Measurements from ENCODE around the gene GPR31.

GPR31 gene

DNA sequence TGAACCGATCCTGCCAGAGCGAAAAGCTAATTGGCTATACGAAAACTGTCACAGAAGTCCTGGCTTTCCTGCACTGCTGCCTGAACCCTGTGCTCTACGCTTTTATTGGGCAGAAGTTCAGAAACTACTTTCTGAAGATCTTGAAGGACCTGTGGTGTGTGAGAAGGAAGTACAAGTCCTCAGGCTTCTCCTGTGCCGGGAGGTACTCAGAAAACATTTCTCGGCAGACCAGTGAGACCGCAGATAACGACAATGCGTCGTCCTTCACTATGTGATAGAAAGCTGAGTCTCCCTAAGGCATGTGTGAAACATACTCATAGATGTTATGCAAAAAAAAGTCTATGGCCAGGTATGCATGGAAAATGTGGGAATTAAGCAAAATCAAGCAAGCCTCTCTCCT lies 20.7 kb downstream of the GPR31 start:
- DNase-seq = no peak

DNA sequence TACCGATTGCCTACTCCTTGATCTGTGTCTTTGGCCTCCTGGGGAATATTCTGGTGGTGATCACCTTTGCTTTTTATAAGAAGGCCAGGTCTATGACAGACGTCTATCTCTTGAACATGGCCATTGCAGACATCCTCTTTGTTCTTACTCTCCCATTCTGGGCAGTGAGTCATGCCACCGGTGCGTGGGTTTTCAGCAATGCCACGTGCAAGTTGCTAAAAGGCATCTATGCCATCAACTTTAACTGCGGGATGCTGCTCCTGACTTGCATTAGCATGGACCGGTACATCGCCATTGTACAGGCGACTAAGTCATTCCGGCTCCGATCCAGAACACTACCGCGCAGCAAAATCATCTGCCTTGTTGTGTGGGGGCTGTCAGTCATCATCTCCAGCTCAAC lies 21.4 kb downstream of the GPR31 start:
- DNase-seq = peak in 1 of 2 experiments; percentile 40

DNA sequence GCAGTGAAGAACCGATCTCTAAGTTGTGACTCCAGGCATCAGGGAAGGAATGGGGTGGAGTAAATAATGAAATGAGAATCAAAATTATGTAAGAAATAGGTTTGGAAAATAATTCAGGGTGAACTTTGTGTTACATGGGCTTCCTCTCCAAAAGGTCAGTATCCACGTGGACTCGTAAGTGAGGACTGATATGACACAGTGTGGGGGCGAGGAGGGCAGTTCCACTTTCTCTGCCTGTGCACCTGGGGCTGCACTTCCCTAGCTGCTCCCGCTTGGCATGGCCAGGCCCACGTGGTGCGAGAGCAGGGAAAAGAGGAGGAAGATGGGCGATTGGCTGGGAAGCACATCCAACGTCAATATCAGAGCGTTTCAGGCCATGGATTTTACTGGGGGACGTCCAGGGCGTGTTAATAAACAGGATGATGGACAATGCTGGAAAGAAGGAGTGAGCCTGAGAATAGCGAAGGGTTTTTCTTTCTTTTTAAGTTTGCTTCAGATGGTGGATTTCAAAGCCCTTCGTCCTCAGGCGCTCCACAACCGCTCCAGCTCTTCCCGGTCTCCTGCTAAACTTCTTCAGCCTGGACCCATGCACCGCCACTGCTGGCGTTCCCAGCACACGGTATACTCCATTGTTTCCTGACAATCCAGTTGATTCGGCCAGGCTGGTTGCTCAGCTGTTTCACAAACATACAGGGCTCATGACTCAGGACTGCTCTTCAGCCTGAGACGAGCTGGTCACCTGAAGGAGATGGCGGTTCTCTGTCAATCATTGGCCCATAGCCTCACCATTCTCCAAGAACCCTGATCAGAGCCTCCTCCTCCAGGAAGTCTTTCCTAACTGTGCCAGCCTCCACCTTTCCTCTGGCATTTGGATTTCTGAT lies 23.1 kb downstream of the GPR31 start:
- DNase-seq = no peak

DNA sequence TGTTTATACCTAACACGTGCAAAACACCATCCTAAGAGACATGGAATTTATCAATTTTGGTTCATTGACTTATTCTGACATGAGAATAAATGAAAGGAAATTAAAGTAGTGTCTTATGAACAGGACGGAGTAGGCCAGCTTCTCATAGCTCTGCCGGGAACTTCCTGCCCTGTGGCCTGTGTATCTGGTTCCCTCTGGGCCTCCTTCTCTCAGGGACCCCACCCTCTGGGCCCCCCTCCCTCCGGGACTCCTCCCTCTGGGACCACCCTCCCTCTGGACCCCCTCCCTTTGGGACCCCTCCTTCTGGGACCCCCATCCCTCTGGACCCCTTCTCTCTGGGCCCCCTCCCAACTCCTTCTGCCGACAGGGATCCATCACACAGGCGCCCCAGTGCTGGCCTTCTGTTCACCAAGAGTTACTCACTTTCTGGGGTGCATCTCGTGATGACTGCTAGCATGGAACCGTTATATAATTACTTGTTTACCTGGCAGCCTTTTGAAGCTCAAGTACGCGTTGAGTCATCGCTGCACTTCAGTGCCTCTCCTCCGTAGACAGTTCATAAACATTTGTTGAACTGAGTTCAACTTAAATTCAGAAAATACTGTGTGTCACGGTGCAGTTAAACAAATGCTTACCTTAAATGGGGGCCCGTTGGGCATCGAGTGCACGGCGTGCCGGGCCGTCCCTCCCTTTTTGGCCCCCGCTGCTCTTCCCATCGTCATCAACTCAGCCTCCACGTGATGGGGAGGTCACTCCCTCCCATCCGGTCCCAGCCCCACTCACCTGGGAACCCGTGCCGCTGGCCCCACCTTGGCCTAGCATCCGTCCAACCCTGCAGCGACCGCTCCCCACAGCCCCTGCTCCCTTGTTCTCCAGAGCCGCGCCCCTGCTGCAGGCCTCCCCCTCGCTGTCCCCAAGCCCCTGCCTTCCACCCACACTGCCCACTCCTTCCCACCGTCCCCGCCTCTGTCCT lies 26.8 kb downstream of the GPR31 start:
- DNase-seq = no peak

DNA sequence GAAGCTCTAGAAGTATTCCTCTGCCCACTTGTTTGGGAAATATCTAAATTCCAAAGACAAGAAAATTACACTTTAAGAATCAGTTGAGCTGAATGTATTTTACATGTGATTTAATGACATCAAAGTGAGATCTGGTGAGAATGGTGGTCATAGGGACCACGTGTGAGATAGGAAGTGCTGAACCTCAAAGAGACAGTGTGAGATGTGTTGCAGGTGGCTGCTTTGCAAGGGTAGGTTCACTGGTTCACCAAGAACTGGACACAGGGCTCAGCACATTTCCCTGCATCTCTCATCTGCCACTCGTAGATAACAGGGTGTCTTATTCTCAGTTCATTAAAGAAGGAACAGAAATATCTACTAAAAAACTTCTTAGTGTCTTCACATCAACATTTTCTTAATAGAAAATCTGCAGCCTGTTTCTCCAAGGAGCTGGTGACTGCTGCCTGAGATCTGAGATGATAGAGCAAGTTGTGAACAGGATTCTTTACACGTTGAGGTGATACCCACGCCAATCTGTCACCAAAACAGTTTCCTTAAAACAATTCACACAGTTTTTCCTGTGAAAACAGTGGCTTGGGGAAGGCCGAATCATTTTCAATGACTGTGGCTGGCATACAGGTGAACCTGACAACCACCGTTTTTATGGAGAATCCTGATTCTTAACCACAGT lies 27.6 kb downstream of the GPR31 start:
- DNase-seq = no peak

DNA sequence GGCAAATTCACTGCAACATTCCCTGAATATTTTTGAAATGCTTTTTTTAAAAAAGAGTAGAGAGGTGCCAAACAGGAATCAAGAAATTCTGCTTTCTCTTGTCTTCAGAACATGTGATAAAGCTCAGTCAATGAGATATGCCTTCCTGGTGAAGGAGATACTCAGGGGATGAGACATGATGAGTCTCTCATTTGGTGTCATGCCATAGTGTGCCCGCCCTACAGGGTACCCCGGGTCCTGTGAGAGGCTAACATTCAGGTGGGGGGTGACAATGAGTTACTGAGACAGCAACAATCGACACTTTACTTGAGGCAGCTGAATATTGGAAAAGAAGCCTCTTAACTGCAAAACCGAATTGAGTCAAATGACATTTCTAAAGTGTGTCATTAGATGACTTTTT lies 28.2 kb downstream of the GPR31 start:
- no peak for DNase-seq

DNA sequence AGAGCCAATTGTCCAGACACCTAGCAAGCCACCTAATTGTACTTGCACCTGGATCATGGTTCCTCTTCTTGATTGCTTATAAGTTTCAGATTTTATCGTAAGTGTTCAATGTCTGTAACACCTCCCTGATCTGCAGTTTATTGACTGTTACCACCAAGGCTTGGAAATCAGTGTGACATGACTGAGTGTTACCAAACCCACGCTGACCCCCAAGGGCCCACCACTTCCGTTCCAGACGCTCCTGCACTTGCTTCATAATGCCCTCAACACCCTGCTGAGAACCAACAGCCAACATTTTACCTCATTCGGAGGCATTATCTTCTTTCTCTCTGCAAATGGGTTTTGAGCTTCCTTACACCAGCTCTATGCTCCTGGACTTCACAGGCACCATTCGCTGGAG lies 28.6 kb downstream of the GPR31 start:
- no peak for DNase-seq

DNA sequence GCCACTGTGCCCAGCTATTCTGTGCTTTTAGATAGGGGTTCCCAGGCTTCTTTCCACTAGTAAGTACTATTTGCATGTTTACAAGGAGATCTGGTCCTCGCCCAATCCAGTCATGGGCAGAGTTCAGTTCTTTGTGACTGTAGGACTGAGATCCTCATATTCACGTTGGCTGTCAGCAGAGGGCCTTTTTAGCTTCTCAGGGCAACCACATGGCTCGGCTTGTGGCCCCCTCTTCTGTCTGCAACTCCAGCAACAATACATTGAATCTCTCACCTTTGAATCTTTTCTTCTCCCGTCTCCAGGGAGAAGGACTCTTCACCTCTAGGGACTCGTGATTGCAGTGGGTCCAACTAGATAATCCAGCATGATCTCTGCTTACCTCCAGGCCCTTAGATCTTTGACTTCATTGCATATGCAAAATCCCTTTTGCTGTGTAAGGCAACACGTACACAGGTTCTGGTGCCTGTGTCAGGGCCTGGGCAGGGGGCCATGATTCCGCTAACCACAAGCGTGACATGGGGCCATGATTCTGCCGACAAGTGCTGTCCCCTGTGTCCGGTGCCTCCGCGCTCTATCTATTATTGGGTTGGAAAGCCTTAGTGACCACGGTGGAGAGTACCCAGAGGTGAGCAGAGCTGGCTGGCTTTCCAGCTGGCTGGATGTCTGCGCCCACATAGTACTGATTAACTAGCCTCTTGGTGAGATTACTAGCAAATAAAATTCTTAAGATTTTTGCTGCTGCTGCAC lies 29.8 kb downstream of the GPR31 start:
- DNase-seq = no peak

DNA sequence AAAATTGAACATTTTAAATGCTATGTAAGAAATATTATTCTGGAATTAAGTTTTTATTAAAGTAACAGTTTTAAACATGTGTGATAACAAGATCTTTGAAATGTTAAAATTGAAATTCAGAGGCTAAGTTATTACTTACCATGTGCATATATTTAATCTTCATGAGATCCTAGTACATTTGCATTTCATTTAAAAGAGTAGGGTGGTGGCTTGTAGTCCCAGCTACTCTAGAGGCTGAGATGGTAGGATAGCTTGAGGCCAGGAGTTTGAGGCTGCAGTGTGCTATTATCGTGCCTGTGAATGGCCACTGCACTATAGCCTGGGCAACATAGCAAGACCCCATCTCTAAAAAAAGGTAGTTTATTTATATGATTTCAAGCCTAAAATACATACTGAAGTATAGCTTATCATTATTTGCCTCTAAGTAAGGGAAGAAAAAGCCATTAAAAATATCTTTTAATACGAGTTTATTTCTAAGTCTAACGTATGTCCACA lies 31.9 kb downstream of the GPR31 start:
- DNase-seq = no peak

DNA sequence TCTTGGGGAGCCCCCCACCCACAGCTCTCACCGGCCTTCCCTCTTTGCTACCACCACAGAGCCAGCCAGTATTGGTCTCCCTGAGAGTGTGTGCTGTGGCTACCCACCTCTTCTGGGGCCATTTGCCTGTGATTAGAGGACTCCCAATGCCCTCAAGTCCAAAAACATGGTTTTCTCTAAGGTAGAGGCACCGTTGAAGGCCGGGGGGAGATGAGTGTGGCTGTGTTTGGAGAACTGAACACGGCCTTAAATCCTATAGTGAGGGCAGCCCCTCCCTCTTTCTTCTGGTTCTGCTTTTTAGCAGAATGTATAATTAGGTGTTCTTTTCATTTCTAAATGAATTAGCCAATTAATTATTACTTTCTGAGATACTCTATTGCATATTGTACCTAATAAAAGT lies 32.4 kb downstream of the GPR31 start:
- DNase-seq = no peak

DNA sequence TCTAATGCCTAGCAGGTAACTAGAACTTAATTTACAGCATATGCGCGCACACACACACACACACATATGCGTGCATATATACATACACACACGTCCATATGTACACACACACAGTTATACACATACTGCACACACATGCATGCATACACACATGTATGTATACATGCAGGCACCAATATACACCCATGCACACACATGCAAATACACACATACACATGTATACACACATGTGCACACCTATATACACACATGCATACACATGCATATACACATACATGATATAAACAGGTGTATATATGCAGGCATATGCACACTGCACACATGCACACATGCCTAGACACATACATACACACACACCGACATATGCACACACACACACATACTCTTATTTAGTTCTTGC lies 33.0 kb downstream of the GPR31 start:
- DNase-seq = no peak

DNA sequence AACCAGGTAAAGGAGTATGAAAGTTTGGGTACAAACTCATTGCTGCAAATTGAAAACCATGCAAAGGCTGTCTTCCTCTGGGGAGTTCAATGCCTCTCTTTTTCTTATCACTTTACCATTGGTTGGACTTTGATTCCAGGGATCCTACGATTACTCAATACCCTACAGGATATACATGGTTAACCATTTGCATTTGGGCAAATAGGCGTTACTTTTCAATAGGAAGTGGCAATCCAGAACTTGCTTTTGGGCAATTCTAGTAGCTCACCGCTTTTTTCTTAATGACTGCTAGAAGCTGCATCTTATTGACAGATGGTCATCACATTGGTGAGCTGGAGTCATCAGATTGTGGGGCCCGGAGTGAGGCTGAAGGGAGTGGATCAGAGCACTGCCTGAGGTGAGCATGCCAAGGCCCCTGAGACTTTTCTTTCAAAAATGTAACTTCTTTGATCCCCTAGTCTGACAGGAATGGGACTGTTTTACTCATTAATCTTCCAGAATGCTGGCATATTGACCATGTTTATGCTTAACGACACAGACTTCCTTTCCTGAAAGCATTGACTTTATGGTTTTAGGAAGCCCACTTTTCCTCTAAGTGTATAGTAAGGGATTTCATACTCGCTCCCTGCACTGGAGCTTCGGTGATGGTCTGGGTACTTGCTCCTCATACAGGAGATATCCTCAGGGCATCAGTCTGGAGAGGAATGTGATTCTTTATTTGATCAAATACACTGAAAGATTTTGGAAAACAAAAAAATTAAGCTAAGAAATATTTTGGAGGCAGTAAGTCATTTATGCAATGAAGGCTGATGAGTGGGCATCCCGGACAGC lies 34.7 kb downstream of the GPR31 start, which contains the start of gene CCR6:
Gene CCR6 (plus strand): TSS at position 270 of the 831 bp plus-strand sequence. CDS start 13,039 bp downstream, outside the sequence.
- DNase-seq = no peak

DNA sequence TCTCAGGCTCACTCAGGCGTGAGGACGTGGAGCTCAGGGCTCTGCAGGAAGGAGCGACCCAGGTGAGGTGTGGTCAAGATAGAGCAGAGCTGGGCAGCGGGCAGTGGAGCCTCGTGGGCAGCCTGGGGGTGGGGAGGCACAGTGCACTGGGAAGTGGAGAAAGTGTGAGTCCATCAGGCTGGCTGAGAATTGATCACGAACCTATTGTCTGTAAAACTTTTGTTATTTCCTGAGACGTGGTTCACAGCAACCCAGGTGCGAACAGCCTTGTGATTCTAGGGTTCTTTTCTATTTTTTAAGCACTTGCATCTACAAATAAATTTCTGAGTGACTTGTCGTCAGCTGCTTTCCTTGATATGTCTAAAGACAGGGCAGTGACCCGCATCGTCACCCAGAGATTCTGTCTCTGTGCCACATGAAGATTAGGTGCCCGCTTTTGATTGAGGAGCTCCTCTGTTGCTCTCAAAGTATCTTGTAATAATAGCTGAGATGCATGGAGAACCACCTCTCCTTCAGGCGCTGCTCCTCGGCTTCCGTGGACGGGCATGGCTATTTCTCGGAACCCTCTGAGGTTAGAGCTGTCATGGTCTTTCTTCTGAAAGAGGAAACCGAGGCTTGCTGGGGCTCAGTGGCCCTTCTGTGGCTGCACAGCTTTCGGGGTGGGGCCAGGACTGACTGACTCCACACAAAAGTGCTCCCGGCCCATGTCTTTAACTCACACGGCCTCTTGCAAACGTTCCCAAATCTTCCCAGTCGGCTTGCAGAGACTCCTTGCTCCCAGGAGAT lies 35.5 kb downstream of the GPR31 start:
- no peak for DNase-seq

DNA sequence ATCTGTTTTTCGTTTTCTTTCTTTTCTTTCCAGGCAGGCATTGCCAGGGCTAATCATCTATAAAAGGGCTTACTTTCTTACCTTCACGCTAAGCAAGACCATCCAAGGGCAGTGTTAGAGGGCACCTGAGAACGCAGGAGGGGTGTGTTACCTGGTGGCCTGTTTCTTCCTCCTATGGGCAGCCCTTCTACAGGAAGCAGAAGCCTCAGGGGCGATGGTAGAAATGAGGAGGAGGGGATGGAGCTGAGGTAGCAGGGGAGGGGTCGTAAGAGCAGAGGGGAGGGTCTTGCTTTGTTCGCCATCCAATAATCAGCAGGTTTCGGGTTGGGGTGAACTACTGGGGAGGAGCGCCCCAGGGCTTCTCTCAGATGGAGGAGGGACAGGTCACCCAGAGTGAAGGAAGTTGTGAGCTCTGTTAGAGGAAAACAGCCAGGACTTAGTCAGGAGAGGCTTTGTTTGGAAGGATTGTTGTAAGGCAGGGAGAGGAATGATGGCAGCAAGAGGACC lies 36.4 kb downstream of the GPR31 start:
- no peak for DNase-seq

DNA sequence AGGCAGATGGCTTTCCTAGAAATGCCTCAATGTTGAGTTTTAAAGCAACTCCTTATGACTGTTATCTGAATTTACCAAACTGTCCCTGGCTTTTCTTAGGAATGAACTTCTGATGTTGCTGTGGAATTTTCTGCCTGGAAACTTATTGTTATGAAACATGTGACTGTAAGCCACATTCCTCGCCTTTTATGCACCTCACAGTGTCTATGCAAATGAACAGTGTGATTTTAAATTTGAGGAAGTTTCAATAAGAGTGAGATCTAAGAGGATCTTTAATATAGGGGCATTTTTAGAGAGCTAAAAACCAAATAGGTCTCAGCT lies 37.2 kb downstream of the GPR31 start:
- DNase-seq = no peak

DNA sequence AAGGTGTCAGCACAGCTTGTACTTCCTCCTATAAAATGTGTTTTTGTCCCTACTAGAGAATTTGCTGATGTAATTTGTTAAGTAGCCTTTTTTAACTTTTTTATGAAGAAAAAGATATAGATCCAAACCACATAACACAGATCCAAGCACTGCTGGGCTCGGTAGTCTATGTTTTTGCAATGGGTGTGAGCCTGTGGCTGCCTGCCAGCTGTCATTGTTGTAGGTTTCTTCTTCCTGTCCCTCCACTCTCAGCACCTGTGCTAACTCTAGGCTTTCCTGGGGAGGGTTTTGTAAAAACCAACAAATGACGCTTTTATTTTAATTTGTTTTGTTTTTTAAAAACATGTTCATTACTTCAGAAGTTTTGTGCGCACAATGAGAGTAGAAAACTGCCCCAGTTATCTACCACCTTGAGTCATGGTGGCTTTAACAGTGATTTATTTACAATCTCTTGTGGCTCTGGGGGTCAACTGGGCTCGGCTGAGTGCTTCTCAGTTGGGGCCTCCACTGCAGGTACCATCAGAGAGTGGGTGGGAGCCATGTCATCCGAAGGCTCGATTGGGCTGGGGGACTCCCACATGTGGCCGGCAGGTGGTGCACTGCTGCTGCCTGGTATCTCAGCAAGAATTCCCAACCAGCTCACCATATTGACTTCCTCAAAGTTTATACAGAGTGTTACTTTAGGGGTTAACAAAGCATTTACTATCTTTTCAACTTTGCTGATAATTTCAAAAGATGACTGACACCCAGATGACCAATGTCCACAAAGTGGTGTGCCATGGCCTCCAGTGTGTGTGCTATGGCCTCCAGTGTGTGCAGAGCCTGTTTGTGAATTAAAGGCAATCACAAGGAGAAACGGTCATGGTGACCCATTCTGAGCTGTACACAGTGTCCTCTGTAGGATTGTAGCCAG lies 37.9 kb downstream of the GPR31 start:
- peak in 1 of 2 experiments; percentile 34 for DNase-seq

DNA sequence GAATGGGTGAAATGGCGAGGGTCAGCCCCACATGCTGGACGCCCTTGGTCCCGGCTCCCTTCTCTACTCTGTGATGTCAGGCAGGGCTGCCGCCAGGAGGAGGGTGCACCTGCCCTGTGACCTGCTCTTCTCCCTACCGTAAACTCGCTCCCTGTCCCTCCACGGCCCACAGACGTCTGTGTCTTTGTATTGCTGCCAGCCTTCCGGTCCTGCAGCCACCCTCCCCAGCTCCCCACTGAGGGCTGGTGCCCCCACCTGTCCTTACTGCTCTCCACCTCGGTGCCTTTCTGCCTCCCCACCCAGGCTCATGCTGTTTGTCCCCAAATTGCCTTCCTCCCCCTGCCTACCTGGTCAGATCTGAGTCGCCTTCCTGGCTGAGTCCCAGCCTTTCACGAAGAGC lies 38.9 kb downstream of the GPR31 start:
- no peak for DNase-seq

DNA sequence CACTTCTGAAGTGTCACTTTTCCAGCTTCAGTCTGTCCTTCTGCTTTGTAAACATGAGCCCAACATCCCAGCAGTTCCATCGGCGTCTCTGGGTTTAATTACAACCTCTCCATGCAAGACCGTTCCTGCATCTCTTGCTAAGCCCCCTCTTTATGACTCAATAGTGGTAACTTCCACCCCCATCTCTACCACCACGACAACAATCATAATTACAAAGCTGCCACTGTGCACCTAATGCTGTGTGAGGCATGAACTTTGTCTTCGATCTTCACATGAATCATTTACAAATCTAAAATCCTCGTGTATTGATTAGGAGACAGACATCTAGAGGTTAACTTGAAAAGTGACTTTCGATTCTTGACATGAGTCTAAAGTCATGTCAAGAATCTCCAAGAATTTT lies 39.8 kb downstream of the GPR31 start:
- DNase-seq = no peak

DNA sequence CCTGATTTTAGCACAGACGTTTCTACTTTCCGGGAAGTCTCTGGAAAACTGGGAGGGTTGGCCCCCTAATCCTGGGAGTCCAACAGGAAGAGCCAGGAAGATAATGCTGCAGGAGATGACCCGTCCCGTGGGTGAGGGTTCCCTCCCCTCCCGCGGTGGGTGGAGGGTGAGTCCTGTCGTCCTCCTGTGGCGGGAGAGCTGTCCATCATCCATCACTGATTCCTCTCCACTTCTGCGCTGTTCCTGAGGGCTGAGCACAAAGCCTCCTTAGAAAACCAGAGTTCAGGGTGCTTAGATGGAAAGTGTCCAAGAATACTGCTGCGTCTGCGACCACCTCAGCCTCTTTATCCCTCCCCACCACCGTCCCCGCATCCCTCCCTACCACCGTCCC lies 40.9 kb downstream of the GPR31 start:
- DNase-seq = no peak

All from activated T-cell treated with anti-CD3 and anti-CD28 coated beads, Interleukin-2, amount 50 U/mL, for 48 hours (primary cell).